Measurements from ENCODE around the gene DDX39A.
A peak's percentile ranks its signal among the peaks of the same experiment; 100 is the strongest.

Gene DDX39A

DNA sequence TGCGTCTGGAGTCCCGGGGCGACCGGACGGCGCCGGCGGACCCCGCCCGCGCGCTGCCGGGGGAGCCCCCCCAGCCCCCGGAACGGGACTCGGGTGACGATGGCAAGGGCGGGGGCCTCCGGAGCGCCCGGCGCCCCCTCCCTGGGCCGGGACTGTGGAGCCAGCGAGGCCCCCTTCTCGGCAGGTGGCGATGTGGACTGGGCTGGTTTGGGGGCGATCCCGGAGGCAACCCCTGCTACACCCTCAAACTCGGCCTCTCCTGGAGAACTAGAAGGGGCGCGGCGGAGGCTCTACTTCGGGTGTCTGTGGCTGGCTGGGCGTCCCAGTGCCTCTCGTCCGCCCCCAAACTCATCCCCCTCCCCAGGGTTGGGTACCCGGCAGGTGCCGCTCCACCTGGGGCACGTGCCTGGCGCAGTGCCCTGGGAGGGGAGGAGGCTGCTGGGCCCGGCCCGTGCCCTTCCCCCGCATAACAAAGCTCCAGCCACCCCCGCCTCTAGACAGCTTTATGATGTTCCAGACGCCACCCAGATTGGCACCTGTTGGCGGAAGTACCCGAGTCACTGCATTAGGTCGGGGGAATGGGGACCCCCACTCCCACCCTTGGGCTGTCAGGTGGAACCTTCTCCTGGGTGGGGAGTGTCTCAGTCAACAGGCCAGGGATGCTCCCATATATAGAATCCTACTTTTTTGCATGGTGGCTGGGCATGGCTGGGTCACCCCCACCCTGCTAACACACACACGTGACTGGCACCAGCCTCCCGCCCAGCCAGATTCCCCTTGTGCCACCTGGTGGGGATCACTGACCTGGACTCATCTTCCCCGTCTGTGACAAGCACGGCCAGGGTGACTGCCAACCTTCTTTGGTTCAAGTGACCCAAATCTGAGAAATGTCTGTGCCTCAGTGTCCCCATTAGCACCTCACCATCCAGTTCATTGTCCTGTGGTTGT lies 14.7 kb upstream of the DDX39A start:
- DNase-seq: no peak

DNA sequence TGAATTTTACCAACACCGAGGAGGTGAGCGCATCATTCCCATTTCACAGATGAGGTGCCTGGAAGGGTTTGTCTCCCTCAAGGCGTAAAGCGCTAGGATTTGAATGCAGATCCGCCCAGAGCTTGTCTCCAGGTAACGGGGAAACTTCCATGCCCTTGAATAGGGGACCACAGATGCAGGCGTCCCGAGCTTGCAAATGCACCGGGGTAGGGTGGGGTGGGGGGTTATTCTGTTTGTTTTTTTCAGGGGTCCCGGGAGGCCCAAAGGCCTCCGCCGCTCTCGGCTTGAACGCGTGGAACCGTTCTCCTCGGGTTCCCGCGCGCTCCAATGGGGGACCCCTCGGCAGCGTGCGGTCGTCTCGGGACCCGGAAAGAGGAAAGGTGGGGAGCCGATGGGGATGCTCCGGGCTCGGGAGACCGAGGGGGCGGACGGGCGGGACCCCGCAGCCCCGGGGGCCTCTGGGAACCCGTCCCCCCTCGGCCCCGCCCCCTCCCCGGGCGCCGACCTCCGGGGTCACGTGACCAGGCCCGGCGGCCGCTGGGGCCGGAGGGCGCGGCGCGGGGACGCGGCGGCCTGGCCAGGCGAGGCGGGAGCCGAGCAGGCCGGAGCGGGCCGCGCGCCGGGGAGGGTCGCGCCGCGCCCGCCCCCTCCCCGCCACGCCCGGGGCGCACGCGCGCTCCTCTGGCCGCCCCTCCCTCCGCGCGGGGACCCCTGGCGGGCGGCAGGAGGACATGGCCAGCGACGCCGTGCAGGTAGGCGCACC lies 13.8 kb upstream of the DDX39A start, which contains the start of gene PKN1:
TSS of gene PKN1 (plus strand) at position 516 of the 763 bp plus-strand sequence. CDS start at position 732, 216 bp downstream.
- DNase-seq: peak in 1 of 2 experiments; percentile 3

DNA sequence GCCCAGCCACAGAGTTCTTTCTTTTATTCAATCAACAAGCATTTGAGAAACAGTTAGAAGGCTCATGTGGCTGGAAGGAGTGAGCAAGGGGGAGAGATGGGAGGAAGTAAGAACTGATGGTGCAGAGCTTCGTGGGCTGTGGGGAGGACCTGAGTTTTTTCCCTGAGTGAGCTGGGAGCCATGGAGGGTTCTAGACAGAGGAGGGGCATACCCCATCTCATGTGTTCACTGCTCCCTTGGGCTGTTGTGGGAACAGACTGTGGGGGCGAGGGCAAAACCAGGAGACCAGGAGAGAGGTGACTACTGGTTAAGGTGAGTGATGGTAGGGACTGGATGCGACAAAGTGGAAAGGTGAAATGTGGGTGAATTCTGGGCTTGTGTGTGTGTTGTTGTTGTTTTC lies 11.6 kb upstream of the DDX39A start:
- no peak for DNase-seq

DNA sequence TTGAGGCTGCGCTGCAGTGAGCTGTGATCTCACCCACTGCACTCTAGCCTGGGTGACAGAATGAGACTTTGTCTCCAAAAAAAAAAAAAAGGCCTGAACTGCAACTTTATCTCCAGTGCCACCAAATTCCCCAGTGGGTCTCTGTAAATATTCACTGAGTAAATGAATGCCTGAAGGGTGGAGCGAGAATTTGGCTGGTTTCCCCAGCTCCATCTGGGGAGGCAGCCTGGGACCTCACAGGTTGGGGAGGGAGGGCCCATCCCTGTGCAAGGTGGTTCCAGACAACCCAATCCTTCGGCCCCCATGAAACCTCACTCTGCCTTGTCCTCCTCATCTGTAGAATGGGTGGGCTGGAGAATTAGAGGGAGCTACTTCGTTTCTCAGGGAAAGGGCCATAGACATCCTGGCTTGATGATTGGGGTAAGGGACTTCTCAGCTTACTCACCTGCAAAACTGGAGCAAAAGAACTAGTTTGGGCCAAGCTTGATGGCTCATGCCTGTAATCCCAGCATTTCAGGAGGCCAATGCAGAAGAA lies 9.8 kb upstream of the DDX39A start:
- DNase-seq: no peak

DNA sequence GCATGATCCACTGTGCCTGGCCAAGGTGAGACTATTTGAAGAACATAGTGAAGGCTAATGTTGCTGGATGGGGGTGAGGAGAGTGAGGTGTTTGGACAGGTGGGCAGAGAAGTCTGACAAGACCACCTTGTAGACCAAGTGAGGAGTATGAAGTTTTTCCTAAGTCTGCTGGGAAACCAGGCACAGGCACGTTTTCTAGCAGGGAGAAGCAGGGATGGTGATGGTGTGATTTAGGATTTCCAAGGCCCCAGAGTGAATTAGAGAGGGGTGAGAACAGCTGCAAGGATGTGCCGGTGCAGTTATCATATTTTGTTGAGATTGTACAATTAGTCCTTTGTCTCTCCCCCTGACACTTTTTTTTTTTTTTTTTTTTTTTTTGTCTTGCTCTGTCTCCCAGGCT lies 8.3 kb upstream of the DDX39A start:
- DNase-seq: no peak

DNA sequence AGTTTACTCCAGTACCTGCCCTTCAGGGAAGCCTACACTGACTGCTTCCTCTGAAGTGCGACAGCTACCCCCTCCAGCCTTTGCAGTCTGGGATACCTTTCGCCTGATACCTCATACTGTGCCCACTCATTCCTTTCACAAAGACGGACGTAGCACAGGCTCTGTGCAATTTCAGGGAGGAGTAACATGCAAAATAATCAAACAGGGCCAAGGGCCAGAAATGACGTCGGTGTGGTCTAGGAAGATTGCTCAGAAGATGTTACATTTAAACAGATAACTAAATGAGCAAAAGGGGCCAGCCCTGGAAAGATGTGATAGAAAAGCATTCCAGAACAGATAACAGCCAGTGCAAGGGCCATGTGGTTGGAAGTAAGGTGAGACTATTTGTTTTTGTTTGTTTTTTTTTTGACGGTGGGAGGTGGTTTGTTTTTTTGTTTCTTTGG lies 6.6 kb upstream of the DDX39A start:
- no peak for DNase-seq

DNA sequence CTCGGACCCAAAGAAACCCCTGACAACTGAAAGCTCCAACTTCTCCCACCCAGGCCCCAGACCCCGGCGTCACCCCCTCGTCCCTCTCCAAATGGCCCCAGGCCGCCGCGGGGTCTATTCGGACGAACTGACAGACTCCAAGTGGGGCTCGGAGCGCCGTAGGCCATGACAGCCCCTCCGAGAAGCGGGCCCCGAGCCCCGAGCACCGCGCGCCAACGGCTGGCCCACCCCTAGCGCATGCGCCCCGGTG lies 360 bp downstream of the DDX39A start:
- DNase-seq: peak in 1 of 2 experiments; percentile 41

DNA sequence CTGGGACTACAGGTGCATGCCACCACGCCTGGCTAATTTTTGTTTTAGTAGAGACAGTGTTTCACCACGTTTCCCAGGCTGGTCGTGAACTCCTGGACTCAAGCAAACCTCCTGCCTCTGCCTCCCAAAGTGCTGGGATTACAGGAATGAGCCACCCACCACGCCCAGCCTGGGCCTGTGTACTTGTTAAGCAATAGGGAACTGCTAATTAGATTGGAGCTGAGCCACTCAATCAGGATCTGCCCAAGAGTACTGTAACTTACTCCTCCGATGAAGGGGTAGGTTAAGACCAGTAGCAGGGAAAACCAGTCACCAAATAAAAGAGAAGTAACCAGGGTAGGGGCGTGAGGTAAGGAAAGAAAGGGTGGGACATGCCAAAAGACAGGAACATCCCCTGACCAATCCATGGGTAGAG lies 2.3 kb downstream of the DDX39A start:
- no peak for DNase-seq

DNA sequence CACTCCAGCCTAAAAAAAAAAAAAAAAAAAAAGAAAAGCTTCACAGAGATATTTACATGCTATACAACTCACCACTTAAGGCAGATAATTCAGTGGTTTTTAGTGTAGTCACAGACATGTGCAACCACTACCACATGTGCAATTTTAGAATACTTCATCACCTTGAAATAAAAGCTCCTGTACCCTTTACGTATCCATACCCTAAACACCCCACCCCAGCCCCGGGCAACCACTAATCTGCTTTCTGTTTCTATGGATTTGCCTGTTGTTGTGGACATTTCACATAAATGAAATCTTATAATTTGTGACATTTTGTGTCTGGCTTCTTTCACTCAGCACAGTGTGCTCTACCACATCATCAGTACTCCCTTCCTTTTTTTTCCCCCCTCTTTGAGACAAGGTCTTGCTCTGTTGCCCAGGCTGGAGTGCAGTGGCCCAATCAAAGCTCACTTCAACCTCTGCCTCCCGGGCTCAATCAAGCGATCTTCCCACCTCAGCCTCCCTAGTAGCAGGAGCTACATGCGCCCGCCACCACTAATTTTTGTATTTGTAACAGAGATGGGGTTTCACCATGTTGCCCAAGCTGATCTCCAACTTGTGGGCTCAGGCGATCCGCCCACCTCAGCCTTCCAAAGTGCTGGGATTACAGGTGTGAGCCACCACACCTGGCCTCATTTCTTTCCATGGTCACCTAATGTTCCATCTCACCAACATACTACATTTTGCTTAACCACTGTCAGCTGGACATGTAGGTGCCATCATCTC lies 4.0 kb downstream of the DDX39A start:
- no peak for DNase-seq

DNA sequence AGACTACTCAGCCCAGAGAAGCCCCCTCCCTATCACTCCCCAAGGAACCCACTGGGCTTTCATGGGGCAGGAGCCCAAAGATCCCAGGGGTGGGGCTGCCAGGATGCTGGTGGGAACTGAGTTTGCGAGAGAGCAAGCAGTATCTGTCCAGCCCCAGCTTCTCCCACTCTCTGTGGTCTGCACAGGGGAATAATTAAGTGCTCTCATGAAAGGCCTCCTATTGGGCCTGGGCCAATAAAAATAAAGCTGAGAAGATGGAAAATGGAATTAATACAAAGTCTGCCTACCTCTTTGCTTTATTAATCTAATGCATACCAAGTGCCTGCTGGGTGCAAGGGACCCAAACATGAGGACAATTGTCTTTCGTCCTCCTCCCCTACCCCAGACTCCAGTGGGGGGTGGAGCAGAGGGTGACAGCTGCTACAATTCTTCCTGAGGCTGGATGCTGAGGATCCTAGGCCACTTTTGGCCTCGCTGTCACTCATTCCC lies 5.4 kb downstream of the DDX39A start:
- no peak for DNase-seq

DNA sequence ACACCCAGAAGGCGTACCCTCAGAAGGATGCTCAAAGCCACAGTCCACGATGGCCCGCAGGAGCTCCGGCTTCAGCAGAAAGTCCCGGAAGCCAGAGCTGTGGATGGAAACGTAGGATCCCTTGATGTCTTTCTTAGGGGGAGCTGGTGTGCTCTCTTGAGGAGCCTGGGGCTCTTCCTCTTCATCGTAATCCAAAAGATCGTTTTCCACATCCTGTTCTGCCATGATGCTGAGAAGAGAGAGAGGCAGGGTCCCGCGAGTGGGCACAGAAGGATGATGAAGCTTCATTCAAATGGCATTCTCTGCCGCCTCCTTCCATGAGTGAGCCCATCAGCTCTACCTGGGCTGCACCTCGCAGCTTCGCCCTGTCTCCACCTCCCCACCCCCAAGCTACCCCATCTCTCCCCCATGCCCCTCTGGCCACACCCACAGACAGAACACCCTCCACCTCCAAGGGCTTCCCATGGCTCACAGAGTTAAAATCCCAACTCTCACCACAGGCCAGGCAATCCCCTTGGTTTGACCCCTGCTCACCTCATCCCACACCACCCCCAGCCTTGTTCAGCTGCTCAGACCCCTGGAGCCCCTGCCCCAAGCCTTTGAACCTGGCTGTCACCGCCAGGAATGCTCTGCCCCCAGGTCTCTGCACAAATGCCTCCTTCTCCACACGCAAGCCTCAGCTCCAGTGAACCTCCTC lies 6.0 kb downstream of the DDX39A start:
- DNase-seq: no peak

DNA sequence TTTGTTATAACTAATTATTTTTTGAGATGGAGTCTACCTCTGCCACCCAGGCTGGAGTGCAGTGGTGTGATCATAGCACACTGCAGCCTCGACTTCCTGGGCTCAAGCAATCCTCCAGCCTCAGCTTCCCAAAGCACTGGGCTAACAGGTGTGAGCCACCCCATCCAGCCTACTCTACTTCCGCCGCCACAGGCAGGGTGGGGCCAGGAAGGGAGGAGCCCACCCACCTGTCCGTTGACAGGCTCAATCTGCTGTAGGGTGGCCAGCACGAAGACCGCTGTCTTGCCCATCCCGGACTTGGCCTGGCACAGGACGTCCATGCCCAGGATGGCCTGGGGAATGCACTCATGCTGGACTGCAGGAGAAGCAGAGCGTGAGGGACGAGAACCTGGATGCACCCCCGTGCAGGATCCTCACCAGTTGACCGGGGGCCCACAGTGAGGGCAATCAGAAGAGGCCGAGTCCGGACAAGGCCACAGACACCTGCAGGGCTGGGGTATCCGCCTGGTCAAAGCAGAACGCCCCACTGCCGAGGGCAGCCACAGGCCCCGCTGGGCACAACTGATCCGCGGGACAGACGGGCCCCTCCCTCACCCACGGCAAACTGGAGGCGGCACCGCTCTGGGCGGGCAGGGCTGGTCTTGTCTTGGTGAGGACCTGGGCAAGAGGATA lies 6.7 kb downstream of the DDX39A start:
- no peak for DNase-seq

DNA sequence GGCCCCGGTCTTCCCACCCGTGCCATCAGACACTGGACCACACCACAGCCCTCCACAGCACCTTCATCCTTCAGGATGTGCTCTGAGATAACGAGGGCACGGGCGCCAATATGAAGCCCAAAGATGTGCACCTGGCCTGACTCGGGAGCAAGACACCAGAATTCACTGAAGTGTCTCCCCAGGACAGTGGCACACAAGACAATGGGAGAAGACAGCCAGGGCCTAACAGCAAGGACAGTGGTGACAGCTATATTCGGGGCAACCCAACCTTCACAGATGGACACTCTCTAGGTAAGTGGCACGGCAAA lies 7.2 kb downstream of the DDX39A start:
- no peak for DNase-seq

DNA sequence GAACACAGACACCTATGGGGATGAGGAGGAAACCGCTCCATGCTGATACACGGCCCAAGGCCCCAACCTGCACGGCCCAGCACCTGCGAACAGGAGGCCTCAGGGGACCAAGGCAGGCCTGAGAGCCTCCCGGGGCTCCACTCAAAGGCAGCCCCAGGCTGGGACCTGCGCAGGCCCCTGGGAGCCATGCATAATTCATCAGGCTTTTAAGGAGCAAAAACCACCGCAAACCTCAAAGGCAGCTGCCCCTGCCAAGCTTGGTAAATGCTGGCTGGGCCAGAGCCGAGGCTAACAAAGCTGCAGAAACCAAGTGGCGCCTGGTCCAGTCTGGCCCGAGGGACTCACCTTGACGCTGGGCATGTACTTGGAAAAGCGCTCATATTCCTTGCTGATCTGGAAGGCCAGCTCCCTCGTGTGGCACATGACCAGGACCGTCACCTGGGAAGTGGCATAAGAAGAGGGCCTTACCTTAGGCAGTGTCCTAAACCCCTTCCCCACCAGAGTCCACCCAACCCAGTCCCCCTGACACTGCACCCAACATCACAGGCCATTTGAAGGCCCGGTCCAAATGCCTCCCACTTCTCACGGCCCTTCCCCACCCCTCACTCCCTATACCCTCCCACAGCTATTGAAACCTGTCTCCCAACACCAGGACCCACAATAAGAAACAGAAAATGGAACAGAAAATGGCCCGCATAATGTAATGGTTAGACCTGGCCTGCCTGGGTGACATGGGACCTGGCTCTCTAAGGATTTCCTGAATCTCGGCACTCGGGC lies 7.8 kb downstream of the DDX39A start:
- DNase-seq: no peak

DNA sequence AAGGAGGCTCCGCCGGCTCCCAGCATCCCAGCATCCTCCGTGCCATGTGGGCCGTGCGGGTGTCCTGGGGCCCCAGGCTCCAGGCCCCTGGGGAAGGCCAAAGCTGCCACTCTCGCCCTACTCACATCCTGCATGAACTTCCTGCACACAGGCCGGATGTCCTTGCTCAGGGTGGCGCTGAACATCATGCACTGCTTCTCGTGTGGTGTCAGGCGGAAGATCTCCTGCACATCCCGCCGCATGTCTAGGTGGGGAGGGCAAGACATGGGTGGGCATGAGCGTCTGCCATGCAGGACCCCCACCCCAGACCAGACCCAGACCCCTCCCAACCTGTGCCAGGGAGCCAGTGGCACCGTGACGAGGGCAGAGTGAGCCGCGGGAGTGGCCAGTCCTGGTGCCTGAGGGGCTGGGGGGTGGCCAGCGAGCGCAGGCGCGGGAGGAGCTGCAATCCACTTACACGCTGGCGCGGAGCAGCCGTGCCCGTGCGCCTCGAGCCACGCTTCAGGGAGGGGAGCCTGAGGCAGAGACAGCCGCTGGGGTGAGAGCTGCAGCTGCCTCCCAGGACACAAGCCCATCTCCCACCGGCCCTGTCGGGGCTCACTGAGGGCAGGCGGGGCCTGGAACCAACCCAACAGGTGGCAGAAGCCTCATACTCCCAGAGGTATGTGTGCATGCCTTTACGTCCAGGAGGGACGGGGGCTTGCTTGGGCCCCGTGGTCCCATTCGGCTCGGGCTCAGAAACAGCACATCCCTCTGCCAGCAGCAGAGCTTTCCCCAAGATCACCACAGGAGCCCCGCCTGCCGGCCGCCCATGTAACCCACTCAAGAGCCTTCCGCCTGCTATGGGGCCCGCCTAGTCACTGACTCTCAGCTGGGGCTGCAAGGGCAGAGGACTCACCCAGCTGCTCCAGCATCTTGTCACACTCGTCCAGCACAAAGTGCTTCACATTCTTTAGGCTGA lies 8.8 kb downstream of the DDX39A start:
- DNase-seq: no peak

DNA sequence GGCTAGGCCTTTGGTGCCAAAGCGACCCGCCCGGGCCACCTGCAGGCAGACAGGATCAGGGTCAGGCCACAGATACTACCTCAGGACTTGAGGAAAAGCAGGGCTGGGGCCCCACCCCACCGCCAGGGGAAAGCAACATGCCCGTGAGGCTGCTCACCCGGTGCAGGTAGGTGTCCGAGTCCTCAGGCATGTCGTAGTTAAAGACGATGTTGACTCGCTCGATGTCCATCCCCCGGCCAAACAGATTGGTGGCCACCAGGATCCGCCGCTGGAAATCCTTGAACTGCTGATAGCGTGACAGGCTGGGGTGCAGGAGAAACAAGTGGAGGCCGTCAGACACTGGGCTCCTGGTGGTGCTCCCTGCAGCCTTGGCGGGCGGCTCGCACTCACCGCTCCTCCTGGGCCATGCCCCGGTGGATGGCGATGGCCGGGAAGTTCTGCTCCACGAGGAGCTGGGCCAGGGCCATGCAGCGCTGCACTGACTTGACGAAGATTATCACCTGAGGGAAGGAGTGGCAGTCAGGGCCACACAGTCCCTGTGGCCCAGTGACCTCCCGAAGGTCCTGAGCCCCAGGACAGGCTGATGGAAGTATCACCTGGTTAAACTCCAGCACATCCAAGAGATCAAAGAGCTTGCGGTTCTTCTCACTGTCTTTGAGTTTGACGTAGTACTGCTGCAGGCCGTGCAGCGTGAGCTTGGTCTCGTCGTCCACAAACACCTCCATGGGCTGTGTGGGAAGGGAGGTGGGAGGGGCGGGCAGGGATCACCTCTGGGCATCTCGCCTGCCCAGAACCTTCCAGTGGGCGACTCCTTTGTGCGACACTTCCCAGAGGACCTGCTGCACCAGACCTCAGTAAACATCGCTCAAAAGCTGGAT lies 9.8 kb downstream of the DDX39A start:
- DNase-seq: no peak

DNA sequence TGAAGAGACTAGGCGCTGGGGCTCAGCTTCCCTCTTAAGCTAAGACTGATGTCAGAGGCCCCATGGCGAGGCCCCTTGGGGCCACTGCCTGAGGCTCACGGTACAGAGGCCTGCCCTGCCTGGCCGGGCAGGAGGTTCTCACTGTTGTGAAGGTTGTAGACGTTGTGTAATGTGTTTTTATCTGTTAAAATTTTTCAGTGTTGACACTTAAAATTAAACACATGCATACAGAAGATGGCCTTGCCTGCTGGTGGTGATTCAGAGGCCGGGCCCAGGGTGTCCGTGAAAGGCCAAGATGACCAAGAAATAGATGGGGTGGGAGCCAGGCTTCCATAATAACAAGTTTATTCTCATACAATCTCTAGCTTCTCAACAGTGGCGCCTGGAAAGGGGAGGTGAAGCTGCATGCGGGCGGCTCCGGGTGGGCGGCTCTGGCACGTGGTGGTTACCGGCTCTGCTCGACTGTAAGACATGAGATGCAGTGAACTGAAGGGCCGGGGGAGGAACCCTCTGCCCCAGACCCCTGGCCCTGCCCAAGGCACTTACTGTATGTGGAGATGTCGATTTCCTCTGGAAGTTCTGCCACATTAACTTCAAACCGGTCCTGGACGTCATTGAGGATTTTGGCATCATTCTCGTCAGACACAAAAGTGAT lies 10.5 kb downstream of the DDX39A start:
- DNase-seq: no peak
